SJCRH30 (cell line): ENCODE measurements around the gene WDFY2. TPM values are rescaled to one million over a fixed set of nuclear protein-coding genes. Genes with fewer than 3 reads are reported as not detected.
A peak's percentile ranks its signal among the peaks of the same experiment; 100 is the strongest.

Experiments used
- DNase-seq, 2 experiments: peaks; one replicate each; pipeline ENCODE4 v3.0.0-alpha.2; 2015 to 2020
- H3K27ac ChIP-seq: fragments of 250-450 bp; sonication (Bioruptor Pico); 2 replicates; pipeline ENCODE4 v1.5.1; 2020; ENCODE audit warnings: mild to moderate bottlenecking, moderate library complexity
- H3K27me3 ChIP-seq: fragments of 250-450 bp; sonication (Bioruptor Pico); 2 replicates; pipeline ENCODE4 v1.5.1; 2020; ENCODE audit warnings: mild to moderate bottlenecking, moderate library complexity
- H3K36me3 ChIP-seq: fragments of 250-450 bp; sonication (Bioruptor Pico); 2 replicates; pipeline ENCODE4 v1.5.1; 2020; ENCODE audit warnings: mild to moderate bottlenecking, moderate library complexity
- H3K4me1 ChIP-seq: fragments of 250-450 bp; sonication (Bioruptor Pico); 2 replicates; pipeline ENCODE4 v1.5.1; 2020; ENCODE audit warnings: mild to moderate bottlenecking, moderate library complexity
- H3K4me3 ChIP-seq: fragments of 250-450 bp; sonication (Bioruptor Pico); 2 replicates; pipeline ENCODE4 v1.5.1; 2020; ENCODE audit warnings: mild to moderate bottlenecking, moderate library complexity
- H3K9me3 ChIP-seq: fragments of 250-450 bp; sonication (Bioruptor Pico); replicated peaks from 2 replicates; pipeline ENCODE4 v1.5.1; 2020; ENCODE audit warnings: mild to moderate bottlenecking, moderate library complexity
- total RNA-seq: library from RNA; depleted of rRNA; stranded (reverse); fragments of >200 nt; shearing (Covaris generic); gene quantifications from 2 replicates; pipeline ENCODE4 v1.2.3, GENCODE V29; 2014

Gene WDFY2
- total RNA-seq, 1 experiment from 2014 or later = 13.2 TPM

DNA sequence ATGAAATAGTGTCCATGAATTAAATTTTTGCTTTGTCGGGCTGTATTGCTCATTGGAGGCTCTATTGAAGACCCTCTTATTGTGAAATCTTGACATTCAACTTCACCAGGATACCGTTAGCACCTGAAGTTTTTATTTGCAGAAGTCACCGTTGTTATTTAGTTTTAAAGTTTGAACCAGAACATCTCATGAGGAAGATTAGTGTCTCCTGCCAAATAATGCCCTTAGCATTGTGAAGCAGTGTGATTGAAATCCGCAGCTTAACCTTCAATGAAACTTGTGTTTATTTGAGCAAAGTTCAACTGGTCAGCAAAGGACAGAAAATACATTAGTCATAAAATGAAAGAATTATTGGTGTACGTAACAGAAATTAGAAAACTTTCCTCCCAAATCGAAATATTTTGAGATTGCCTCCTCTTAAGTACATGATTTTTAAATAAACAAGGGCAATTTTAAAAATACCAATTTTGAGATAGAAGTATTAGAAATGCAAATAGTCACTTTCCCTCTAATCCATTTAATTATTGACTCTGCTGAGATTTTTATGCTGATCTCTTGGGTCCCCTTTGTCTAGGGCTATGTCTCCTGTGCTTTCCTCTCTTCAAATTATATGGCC, 84.4 kb downstream of the WDFY2 start:
- DNase-seq = no peak
- H3K4me3 ChIP-seq = no peak overlapping the region
- no peaks in the 10 kb centered on the region for H3K9me3 ChIP-seq

DNA sequence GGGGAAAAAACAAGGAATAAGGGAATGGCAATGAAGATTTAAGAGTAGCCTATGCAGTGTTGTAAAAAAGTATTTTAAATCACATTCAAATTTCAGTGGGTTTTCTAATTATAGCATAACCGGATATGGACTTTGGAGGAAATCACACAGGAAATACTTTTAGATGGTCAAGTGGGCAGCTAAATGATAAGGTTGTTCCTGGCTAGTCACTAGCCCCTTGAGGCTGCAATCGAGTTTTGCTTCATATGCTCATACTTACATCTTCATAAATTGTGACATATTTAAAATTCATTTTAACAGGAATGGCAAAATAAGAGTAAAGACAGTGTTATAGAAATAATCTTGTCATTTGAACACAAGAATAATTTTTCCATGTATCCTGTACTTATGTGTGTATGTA, 88.9 kb downstream of the WDFY2 start:
- no peak overlapping the region for H3K27ac ChIP-seq
- no peak overlapping the region for H3K4me3 ChIP-seq
- DNase-seq = no peak
- H3K9me3 ChIP-seq = no peaks in the 10 kb centered on the region
- no peaks in the 10 kb centered on the region for H3K36me3 ChIP-seq
- no peaks in the 10 kb centered on the region for H3K27me3 ChIP-seq
- H3K4me1 ChIP-seq = no peaks in the 10 kb centered on the region

More for the DNA sequence above, 84.4 kb downstream of the WDFY2 start:
- no peak overlapping the region for H3K27ac ChIP-seq
- no peaks in the 10 kb centered on the region for H3K27me3 ChIP-seq
- peaks cover 7% of the 10 kb centered on the region; the same call in 1 of the 2 replicates for H3K4me1 ChIP-seq
- no peaks in the 10 kb centered on the region for H3K36me3 ChIP-seq

DNA sequence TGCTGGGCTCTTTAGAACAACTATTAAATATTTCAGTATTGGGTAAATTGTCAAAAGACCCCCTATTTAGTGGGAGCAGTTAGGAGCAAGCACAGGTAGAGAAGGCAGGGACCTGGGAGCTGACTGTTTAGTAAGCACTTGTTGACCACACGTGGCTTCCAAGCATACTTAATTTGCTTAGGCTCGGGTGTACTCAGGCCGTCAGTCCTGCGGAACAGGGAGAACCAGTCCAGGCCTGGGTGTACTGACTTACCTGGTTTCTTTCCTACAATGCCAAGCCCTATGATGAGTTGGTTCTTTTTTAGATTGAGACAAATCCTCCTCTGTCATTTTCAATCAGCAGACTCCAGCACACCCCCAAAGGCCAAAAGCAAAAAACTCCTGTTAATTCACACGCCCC, 90.0 kb downstream of the WDFY2 start:
- no peak overlapping the region for H3K27ac ChIP-seq
- H3K4me1 ChIP-seq = no peaks in the 10 kb centered on the region
- H3K9me3 ChIP-seq = no peaks in the 10 kb centered on the region
- no peak for DNase-seq
- H3K27me3 ChIP-seq = no peaks in the 10 kb centered on the region
- peaks cover 1% of the 10 kb centered on the region; the same call in 1 of the 2 replicates for H3K36me3 ChIP-seq
- no peak overlapping the region for H3K4me3 ChIP-seq

- Histone ChIP-seq H3K36me3 (peaks cover 2% of the 10 kb centered on the region; the same call in 1 of the 2 replicates), H3K27ac (no peak overlapping the region), H3K9me3 (no peaks in the 10 kb centered on the region), H3K27me3 (no peaks in the 10 kb centered on the region), H3K4me3 (no peak overlapping the region), H3K4me1 (no peaks in the 10 kb centered on the region)
- DNase-seq = no peak
Measured at GRCh38 chr13:51675385-51675784, 91.1 kb downstream of the WDFY2 start.

DNA sequence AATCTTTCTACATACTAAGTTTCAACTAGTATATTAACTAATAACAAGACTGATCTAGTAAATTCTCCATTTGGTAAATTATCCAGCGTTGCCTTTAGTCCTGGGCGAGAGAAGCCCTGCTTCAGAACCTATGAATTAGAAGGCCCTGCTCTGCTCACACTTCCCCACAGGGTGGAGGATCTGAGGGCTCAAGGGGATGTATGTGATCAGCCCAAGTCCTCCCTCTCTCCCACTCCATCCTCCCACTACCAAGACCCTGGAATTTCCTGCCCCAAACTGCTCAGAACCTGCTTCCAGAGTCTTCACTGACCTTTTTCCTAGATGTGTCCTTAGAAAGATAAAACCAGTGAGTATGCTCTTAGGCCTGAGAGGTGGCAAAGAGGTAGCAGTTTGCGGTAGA, 91.6 kb downstream of the WDFY2 start:
- H3K4me3 ChIP-seq = no peak overlapping the region
- H3K27ac ChIP-seq = no peak overlapping the region
- DNase-seq = no peak
- H3K27me3 ChIP-seq = no peaks in the 10 kb centered on the region
- H3K36me3 ChIP-seq = peaks cover 2% of the 10 kb centered on the region; the same call in 1 of the 2 replicates
- H3K9me3 ChIP-seq = no peaks in the 10 kb centered on the region
- H3K4me1 ChIP-seq = no peaks in the 10 kb centered on the region

- DNase-seq = no peak
- H3K36me3 ChIP-seq = peaks cover 2% of the 10 kb centered on the region; the same call in 1 of the 2 replicates
- no peak overlapping the region for H3K27ac ChIP-seq
- no peaks in the 10 kb centered on the region for H3K9me3 ChIP-seq
- no peaks in the 10 kb centered on the region for H3K4me1 ChIP-seq
- H3K4me3 ChIP-seq = no peak overlapping the region
- no peaks in the 10 kb centered on the region for H3K27me3 ChIP-seq
Measured at GRCh38 chr13:51676739-51677138, 92.5 kb downstream of the WDFY2 start.

DNA sequence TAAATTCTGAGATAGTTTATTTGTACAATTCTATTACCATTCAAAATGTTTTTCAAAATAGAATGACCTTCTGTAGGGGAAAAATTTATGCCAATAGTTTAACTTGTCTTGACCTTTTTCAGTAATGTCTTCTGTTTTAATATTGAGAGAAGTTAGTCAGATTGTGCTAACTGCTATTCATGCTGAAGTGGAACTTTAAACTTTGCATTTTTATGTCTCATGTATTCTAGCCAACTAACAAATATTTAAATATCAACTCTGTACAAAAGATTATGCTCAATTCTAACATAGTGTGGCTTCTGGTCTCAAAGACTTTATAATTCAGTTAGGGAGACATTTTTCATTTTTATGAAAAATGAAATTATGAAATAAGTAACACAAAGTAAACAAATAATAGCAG, 94.2 kb downstream of the WDFY2 start:
- Histone ChIP-seq H3K27ac (no peak overlapping the region), H3K36me3 (peaks cover 4% of the 10 kb centered on the region; the same call in 1 of the 2 replicates), H3K9me3 (no peaks in the 10 kb centered on the region), H3K4me1 (no peaks in the 10 kb centered on the region), H3K4me3 (no peak overlapping the region), H3K27me3 (no peaks in the 10 kb centered on the region)
- no peak for DNase-seq

DNA sequence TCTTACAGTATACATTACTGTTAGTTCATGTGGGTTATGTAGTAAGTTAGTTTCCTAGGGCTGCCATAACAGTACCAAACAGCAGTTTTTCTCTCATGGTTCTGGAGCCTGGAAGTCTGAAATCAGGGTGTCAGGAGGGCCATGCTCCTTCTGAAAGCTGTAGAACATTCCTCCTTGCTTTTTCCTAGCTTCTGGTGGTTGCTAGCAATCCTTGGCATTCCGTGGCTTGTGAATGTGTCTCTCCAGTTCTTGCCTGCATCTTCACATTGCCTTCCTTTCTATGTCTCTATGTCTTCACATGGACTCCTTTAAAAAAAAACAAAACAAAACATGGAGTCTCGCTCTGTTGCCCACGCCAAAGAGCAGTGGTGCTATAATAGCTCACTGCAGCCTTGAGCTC, 95.4 kb downstream of the WDFY2 start:
- H3K4me3 ChIP-seq = no peak overlapping the region
- peaks cover 4% of the 10 kb centered on the region; the same call in 1 of the 2 replicates for H3K36me3 ChIP-seq
- H3K27me3 ChIP-seq = no peaks in the 10 kb centered on the region
- no peak overlapping the region for H3K27ac ChIP-seq
- no peak for DNase-seq
- H3K4me1 ChIP-seq = no peaks in the 10 kb centered on the region
- H3K9me3 ChIP-seq = no peaks in the 10 kb centered on the region

- no peaks in the 10 kb centered on the region for H3K9me3 ChIP-seq
- H3K36me3 ChIP-seq = peaks cover 4% of the 10 kb centered on the region; the same call in 1 of the 2 replicates
- H3K27me3 ChIP-seq = no peaks in the 10 kb centered on the region
- H3K4me1 ChIP-seq = no peaks in the 10 kb centered on the region
- no peak overlapping the region for H3K4me3 ChIP-seq
- H3K27ac ChIP-seq = no peak overlapping the region
- DNase-seq = no peak
Measured at GRCh38 chr13:51681037-51681678, 96.9 kb downstream of the WDFY2 start.

DNA sequence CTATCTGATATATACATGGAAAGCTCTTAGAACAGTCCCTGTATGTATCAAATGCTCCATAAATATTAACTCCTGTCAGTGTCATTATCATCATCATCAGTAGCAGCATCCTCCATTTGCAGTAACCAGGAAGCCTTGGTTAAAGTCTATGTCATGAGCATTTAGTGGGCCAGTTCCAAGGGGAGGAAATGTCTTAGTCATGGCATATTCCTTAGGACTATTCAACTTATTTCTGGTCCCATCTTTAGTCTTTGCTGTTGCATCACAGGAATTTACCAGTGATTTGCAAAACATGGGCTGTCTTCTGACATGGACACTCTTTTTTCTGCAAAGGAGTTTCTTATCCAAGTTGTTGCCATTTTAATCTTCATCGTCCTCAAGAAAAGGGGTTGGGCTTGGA, 98.4 kb downstream of the WDFY2 start:
- Histone ChIP-seq H3K27ac (no peak overlapping the region), H3K4me3 (no peak overlapping the region), H3K4me1 (no peaks in the 10 kb centered on the region), H3K27me3 (no peaks in the 10 kb centered on the region), H3K36me3 (peaks cover 4% of the 10 kb centered on the region; the same call in 1 of the 2 replicates), H3K9me3 (no peaks in the 10 kb centered on the region)
- no peak for DNase-seq

DNA sequence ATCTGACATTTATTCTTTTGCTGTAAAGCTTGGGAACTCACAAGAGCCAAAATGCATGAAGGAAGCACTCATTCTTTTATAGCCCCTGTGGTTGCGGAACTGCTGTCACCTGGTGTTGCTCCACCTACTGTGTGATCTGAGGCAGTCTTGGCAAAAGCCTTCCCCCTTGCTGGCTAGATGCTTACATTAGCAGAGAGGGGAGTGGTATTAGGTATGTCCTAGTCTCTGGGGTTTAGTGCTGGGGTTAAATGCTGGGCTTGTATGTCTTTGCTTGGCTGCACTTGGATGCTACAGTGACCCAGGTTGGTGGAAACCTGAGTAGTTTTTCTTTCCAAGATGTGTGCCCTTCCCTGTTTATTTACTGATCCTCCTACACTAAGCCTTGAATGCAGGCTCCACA, 99.3 kb downstream of the WDFY2 start:
- DNase-seq = no peak
- no peaks in the 10 kb centered on the region for H3K27me3 ChIP-seq
- no peak overlapping the region for H3K4me3 ChIP-seq
- no peak overlapping the region for H3K27ac ChIP-seq
- H3K4me1 ChIP-seq = 0 out of 2 replicates have a peak, but pooled peaks cover 3% of the 10 kb centered on the region
- H3K9me3 ChIP-seq = no peaks in the 10 kb centered on the region
- peaks cover 4% of the 10 kb centered on the region; the same call in 1 of the 2 replicates for H3K36me3 ChIP-seq

DNA sequence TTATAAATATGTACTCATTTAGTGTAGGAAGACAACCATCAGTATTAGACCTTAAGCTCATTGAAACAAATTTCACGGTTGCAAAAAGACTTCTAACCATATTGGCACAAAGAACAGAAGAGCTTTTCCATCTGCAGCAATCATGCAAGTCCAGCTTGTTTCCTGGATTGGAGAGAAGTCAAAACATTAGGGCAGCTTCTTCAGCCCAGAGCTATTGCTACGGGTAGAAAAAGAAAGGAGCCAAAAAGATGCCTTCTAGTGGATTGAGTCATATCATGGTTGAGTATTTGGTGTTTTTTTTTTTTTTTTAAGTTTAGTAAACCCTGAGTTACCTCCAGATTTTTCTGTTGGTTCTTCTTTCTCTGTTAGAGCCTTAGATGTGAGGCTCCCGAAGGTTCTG, 99.8 kb downstream of the WDFY2 start:
- H3K4me1 ChIP-seq = peaks cover 7% of the 10 kb centered on the region; the same call in 1 of the 2 replicates
- no peak overlapping the region for H3K27ac ChIP-seq
- H3K36me3 ChIP-seq = peaks cover 4% of the 10 kb centered on the region; the same call in 1 of the 2 replicates
- no peak overlapping the region for H3K4me3 ChIP-seq
- no peaks in the 10 kb centered on the region for H3K9me3 ChIP-seq
- no peaks in the 10 kb centered on the region for H3K27me3 ChIP-seq
- no peak for DNase-seq

DNA sequence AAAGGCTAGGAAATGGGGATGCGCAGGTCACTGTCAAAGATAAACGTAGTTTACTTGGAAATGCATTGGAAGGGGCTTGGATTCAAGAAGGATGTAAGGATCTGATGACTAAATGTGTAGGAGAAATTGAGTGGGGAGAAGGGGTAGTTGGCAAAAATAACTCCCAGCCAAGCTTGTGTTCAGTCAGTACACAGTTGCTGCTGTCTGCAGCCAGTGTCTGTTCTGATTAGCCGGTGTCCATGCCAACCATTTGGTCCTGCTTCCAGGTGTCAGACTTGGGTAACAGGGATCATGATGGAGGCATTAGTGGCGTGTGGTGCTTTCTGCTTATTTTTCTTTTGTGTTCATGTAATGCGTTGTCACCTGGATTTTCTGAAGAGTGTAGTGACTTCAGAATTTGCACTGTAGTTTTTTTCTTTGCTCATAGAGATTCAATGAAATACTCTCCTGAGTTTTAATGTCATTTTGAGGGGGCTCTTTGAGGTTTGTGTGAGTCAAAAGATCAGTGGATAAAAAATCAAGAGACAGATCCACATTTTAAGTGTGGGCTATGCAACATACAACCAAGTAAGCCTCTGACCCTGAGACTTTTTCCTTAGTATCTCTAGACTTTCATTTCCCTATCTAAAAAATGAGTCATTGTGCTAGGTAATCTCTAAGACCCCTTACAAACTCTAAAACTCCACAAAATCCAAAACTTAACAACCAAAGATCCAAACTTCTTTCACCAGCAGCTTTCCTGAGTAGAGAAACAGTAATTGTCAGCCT, 103.9 kb downstream of the WDFY2 start:
- Histone ChIP-seq H3K4me1 (peaks cover 10% of the 10 kb centered on the region; the same call in 1 of the 2 replicates), H3K4me3 (no peak overlapping the region), H3K36me3 (no peaks in the 10 kb centered on the region), H3K9me3 (peaks cover 3% of the 10 kb centered on the region; the same call in 1 of the 2 replicates), H3K27ac (no peak overlapping the region), H3K27me3 (no peaks in the 10 kb centered on the region)
- peak in 1 of 2 experiments; percentile 12 for DNase-seq

- no peaks in the 10 kb centered on the region for H3K27me3 ChIP-seq
- H3K27ac ChIP-seq = peak overlapping the region; percentile 27
- peak; percentile 17 to 55 for DNase-seq
- H3K36me3 ChIP-seq = no peaks in the 10 kb centered on the region
- H3K4me1 ChIP-seq = peaks cover 10% of the 10 kb centered on the region; the same call in 1 of the 2 replicates
- H3K9me3 ChIP-seq = peaks cover 3% of the 10 kb centered on the region; the same call in 1 of the 2 replicates
- H3K4me3 ChIP-seq = no peak overlapping the region; the same call in 1 of the 2 replicates
Measured at GRCh38 chr13:51688937-51689662, 104.8 kb downstream of the WDFY2 start.
